CD4-positive, alpha-beta T cell treated with Interleukin-15 for 1 hour (primary cell): ENCODE measurements around the gene FLNB.
"Not testable (repeated sequence)": the region's sequence is repeated elsewhere in the genome, so short reads cannot be mapped to it uniquely, and the experiment has no call there.

Experiments used
- DNase-seq: peaks from one replicate; pipeline ENCODE4 v3.0.0-alpha.2; 2020

FLNB gene

GRCh38 chr3:57981483-57982087, 26.6 kb upstream of the FLNB start:
- DNase-seq: no peak

- DNase-seq: no peak
These were observed 25.5 kb upstream of the FLNB start for GRCh38 chr3:57982561-57983243.

- DNase-seq: peak; percentile 78
These were observed 24.3 kb upstream of the FLNB start for GRCh38 chr3:57983734-57984518.

GRCh38 chr3:57985176-57985983, 22.8 kb upstream of the FLNB start:
- DNase-seq: peak; percentile 27

GRCh38 chr3:57985984-57986246, 22.3 kb upstream of the FLNB start:
- no peak for DNase-seq

GRCh38 chr3:57986261-57986660, 22.0 kb upstream of the FLNB start:
- DNase-seq: no peak

- not testable (repeated sequence) for DNase-seq
These were observed 19.0 kb upstream of the FLNB start for GRCh38 chr3:57989198-57989597.

- no peak for DNase-seq
These were observed 18.6 kb upstream of the FLNB start for GRCh38 chr3:57989646-57990045.

GRCh38 chr3:57992452-57993213, 15.6 kb upstream of the FLNB start:
- DNase-seq: no peak

GRCh38 chr3:57998366-57999283, 9.6 kb upstream of the FLNB start:
- no peak for DNase-seq

- DNase-seq: no peak
These were observed 8.7 kb upstream of the FLNB start for GRCh38 chr3:57999417-58000115.

- no peak for DNase-seq
These were observed 7.7 kb upstream of the FLNB start for GRCh38 chr3:58000306-58001085.

GRCh38 chr3:58001086-58001467, 7.1 kb upstream of the FLNB start:
- no peak for DNase-seq

- no peak for DNase-seq
These were observed 6.2 kb upstream of the FLNB start for GRCh38 chr3:58001979-58002378.

GRCh38 chr3:58003093-58003492, 5.1 kb upstream of the FLNB start:
- DNase-seq: no peak

- no peak for DNase-seq
These were observed 3.2 kb upstream of the FLNB start for GRCh38 chr3:58004973-58005372.

GRCh38 chr3:58005669-58006068, 2.6 kb upstream of the FLNB start:
- DNase-seq: no peak

- DNase-seq: no peak
These were observed 1.6 kb upstream of the FLNB start for GRCh38 chr3:58006661-58007060.

- peak; percentile 42 for DNase-seq
These were observed 965 bp downstream of the FLNB start for GRCh38 chr3:58009026-58009748.
